GM13976 (cell line): ENCODE results near the gene F5.

Experiments used
- DNase-seq: peaks from one replicate; pipeline ENCODE4 v3.0.0; 2012; ENCODE audit warnings: low spot score
- in situ Hi-C: fragments of 300-500 bp; cut with MboI; formaldehyde crosslinking; loops from one replicate; pipeline ENCODE4 v1.12.0; 2022; ENCODE audit warnings: low sequenced_read_pairs, mixed read lengths, inconsistent platforms; ENCODE audit not compliant: unreplicated experiment
- TF ChIP-seq, protein P1 (sequence below): IDR thresholded peaks from 2 replicates; pipeline ENCODE4 v1.5.1; 2012; ENCODE audit warnings: borderline replicate concordance, mild to moderate bottlenecking; ENCODE audit not compliant: insufficient read depth; ENCODE audit errors: extremely low read depth, missing control alignments, control extremely low read depth

Gene F5

DNA sequence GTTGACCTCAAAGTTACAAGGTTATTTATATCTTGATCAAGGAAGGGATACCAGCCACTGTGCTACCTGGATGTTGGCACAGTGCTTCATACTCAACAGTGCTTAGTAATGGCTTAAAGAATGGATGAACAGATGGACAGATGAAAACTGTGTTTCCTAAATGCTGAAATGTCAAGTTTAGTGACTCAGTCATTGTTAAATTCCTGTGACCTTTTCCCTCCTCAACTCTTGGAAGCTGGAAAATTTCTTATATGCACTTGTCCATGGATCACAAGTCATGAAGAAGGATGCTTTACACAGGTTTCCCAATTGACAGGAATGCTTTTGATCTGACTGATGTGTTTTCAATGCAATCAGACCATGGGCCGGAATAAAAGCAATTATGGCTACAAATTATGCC is 60.9 kb downstream of the F5 start:
- in situ Hi-C loops: no loop called here
- DNase-seq: no peak
- TF ChIP-seq, protein P1, sequence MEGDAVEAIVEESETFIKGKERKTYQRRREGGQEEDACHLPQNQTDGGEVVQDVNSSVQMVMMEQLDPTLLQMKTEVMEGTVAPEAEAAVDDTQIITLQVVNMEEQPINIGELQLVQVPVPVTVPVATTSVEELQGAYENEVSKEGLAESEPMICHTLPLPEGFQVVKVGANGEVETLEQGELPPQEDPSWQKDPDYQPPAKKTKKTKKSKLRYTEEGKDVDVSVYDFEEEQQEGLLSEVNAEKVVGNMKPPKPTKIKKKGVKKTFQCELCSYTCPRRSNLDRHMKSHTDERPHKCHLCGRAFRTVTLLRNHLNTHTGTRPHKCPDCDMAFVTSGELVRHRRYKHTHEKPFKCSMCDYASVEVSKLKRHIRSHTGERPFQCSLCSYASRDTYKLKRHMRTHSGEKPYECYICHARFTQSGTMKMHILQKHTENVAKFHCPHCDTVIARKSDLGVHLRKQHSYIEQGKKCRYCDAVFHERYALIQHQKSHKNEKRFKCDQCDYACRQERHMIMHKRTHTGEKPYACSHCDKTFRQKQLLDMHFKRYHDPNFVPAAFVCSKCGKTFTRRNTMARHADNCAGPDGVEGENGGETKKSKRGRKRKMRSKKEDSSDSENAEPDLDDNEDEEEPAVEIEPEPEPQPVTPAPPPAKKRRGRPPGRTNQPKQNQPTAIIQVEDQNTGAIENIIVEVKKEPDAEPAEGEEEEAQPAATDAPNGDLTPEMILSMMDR: no peak

DNA sequence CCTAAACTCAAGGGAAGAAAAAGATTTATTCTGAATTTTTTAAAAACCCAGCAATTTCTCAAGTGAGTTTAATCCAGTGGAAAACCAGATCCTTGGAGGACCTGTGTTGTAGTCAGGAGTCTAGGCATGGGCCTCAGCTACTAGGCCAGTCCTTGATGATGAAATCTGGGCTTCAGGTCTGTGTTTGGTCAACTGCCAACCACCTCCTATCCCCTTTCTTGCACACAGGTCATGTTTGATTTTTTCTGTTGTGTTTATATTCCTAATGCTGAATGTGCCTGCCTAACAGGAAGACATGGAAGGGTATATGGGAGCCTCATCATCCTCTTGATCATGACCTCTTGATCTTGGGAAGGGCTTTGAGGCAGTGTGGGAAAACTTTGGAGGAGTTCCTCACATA is 62.4 kb downstream of the F5 start:
- in situ Hi-C loops: no loop called here
- DNase-seq: no peak

DNA sequence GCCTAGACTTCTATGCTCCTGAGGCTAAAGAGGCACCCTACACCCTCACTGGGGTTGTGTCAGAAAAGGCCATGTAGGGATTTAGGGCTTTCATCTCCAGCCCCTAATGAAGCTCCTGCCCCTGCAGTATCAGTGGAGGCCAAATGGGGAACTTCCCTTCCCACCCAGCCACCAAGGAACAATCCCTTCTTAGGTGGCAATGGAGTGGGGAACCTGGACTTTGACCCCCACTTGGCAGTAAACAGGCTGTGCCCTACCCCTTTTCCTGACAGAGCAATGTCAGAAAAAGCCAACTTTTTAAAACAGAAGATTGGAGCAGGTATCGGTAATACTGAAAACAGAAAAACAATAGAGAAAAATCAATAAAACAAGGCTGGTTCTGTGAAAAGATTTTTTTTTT is 65.1 kb downstream of the F5 start:
- no peak for DNase-seq
- TF ChIP-seq, protein P1: no peak
- in situ Hi-C loops: no loop called here

More for the DNA sequence above, 62.4 kb downstream of the F5 start:
- TF ChIP-seq, protein P1: no peak

DNA sequence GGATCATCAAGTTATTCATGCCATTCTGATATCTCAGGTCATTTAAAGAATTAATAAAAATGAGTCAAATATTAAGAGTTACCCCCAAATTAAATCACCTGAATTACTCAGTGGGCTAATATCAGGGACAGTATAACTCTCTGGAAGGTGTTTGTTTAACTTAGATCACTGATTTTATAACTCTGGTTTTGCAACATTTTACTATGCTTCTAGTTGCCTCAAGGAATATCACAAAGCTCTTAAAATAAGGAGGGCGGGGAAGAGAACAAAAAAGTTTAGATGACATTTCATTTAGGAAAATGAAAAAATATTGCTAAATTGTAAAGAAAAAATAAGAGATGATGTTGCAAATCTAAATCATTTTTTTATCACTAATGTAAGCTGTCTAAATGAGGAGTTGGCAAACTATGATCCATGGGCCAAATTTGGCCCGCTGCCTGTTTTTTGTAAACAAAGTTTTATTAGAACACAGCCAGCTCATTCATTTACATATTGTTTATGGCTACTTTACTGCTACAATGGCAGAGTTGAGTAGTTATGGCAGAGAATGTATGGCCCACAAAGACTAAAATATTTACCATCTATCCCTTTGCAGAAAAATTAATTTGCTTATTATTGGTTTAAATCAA is 68.6 kb downstream of the F5 start:
- TF ChIP-seq, protein P1: no peak
- in situ Hi-C loops: no loop called here
- no peak for DNase-seq

DNA sequence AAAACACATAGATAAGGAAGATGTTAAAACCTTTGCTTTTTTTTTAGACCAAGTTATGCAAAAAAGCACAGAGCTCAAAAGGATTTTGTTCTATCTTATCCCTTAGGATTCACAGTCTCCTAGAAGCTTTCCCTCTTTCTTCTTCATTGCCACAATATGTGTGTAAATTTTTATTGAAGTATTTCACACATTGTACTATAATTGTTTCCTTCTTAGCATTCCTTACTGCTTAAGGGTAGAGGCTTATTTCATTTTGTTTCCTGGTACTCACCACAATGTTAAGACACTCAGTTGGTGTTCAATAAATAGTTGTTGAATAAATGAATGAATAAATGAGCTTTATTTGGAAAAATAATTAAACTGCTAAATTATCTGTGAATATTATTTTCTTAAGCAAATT is 70.6 kb downstream of the F5 start:
- TF ChIP-seq, protein P1: no peak
- DNase-seq: no peak
- in situ Hi-C loops: no loop called here

DNA sequence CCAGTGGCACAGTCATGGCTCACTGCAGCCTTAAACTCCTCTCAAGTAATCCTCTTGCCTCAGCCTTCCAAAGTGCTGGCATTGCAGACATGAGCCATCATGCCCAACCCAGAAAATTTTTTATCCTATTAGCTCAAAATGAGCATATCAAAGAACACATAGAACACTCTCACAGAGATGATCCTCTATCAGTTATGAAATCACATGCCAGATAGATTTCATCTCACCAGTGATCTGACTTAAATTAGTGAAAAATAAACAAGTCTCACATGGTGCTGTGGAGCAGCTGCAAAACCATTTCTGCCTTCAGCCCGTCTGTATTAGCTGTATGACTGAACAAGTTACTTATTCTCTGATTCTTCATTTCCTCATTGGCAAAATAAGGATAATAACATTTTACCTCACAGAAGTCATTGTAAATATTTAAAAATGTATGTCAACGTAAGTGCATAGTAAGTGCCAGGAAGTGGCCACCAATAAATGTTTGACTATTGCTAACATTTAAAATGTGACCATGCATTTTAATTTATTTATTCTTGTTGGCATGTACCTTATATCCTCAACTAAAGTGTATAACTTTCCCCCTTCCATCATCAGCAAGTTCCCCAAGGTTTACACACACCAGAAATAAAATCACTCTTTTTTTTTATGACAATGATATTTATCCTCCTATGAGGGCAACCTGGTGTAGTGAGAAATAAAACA is 71.6 kb downstream of the F5 start:
- TF ChIP-seq, protein P1: no peak
- in situ Hi-C loops: no loop called here
- no peak for DNase-seq

DNA sequence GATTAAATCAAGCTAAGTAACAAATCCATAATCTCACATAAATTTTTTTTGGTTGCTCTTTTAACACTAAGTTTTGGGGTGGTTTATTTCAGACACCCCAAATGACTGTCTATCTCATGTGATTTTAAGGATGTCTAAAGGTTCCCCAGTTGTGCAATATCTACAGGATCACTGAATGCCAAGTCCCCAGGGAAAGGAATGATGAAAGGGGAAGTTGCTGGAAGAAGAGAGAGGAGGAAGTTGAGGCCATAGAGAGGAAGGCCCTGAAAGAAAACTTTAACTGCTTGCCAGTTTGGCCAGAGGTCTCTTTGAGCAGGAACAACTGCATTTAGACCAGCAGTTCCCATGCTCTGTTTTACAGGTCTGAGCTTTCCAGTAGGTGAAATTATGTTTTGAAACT is 73.1 kb downstream of the F5 start:
- DNase-seq: no peak
- in situ Hi-C loops: no loop called here

More for the DNA sequence above, 73.1 kb downstream of the F5 start:
- TF ChIP-seq, protein P1: no peak
